Measurements from ENCODE around the gene NME5.

NME5 gene

DNA sequence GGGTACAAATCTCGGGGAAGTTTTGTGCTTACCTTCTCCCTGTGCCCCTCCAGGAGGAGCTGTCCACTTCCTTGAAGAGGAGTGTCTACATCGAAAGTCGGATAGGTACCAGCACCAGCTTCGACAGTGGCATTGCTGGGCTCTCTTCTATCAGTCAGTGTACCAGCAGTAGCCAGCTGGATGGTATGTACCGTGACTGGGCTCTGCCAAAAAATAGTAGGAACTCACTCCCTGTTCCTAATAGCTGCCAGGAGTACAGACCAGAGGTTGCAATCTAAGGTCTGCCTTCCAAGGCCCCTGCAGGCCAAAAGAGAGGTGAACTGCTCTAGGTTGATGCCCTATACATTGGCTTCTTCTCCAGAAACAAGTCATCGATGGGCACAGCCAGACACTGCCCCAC, 43.6 kb upstream of the NME5 start:
- TF ChIP-seq, protein P1, sequence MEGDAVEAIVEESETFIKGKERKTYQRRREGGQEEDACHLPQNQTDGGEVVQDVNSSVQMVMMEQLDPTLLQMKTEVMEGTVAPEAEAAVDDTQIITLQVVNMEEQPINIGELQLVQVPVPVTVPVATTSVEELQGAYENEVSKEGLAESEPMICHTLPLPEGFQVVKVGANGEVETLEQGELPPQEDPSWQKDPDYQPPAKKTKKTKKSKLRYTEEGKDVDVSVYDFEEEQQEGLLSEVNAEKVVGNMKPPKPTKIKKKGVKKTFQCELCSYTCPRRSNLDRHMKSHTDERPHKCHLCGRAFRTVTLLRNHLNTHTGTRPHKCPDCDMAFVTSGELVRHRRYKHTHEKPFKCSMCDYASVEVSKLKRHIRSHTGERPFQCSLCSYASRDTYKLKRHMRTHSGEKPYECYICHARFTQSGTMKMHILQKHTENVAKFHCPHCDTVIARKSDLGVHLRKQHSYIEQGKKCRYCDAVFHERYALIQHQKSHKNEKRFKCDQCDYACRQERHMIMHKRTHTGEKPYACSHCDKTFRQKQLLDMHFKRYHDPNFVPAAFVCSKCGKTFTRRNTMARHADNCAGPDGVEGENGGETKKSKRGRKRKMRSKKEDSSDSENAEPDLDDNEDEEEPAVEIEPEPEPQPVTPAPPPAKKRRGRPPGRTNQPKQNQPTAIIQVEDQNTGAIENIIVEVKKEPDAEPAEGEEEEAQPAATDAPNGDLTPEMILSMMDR (IDR thresholded peaks at IDR 0.05; ENCODE audit: borderline replicate concordance, extremely low read depth, low read length, poor library complexity, severe bottlenecking): no peak
- TF ChIP-seq EZH2 (IDR thresholded peaks at IDR 0.05; ENCODE audit: borderline replicate concordance, low read depth, low read length, severe bottlenecking): no peak
- DNase-seq: no peak
- Histone ChIP-seq H3K9ac (ENCODE audit: low read depth, low read length) (no peak overlapping the region), H3K36me3 (ENCODE audit: insufficient read depth, low read length) (peaks cover 71% of the 10 kb centered on the region), H3K27ac (ENCODE audit: low read length) (no peak overlapping the region), H2AFZ (ENCODE audit: low read depth, low read length) (no peak overlapping the region), H3K9me3 (ENCODE audit: insufficient read depth, low read length, severe bottlenecking) (no peaks in the 10 kb centered on the region), H3K4me3 (ENCODE audit: low read depth in 1 of 2, low read length in 2 of 2) (no peak overlapping the region), H3K79me2 (ENCODE audit: insufficient read depth, low read length) (peaks cover 38% of the 10 kb centered on the region), H3K4me1 (ENCODE audit: insufficient read depth, low read length) (peaks cover 20% of the 10 kb centered on the region), H3K27me3 (ENCODE audit: insufficient read depth, low read length, poor library complexity) (no peaks in the 10 kb centered on the region), H3K4me2 (ENCODE audit: insufficient read depth, low read length) (no peak overlapping the region), H4K20me1 (ENCODE audit: insufficient read depth, low read length) (peaks cover 11% of the 10 kb centered on the region; the same call in 1 of the 2 replicates)
- ATAC-seq (ENCODE audit: insufficient read depth, low read depth): no peak

DNA sequence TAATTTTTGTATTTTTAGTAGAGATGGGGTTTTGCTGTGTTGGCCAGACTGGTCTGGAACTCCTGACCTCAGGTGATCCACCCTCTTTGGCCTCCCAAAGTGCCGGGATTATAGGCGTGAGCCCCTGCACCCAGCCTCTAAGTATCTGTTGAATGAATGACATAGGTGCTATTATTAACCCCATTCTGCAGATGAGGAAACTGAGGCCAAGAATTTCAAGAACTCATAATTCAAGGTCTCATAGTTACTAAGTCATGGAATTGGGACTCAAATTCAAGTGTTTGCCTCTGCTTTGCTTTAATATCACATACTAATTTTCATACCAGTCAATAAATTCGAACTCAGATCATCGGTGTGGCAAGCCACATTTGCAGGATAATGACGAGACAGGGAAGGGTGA, 41.6 kb upstream of the NME5 start:
- Histone ChIP-seq H3K27me3 (ENCODE audit: insufficient read depth, low read length, poor library complexity) (no peaks in the 10 kb centered on the region), H3K4me3 (ENCODE audit: low read depth in 1 of 2, low read length in 2 of 2) (no peak overlapping the region), H2AFZ (ENCODE audit: low read depth, low read length) (no peak overlapping the region), H3K9me3 (ENCODE audit: insufficient read depth, low read length, severe bottlenecking) (no peaks in the 10 kb centered on the region), H3K36me3 (ENCODE audit: insufficient read depth, low read length) (peaks cover 68% of the 10 kb centered on the region), H3K79me2 (ENCODE audit: insufficient read depth, low read length) (peaks cover 58% of the 10 kb centered on the region), H3K4me1 (ENCODE audit: insufficient read depth, low read length) (peaks cover 40% of the 10 kb centered on the region), H3K9ac (ENCODE audit: low read depth, low read length) (peak overlapping the region; percentile 84; the same call in 1 of the 2 replicates), H3K4me2 (ENCODE audit: insufficient read depth, low read length) (peak overlapping the region; percentile 80), H3K27ac (ENCODE audit: low read length) (no peak overlapping the region), H4K20me1 (ENCODE audit: insufficient read depth, low read length) (peaks cover 14% of the 10 kb centered on the region; the same call in 1 of the 2 replicates)
- ATAC-seq (ENCODE audit: insufficient read depth, low read depth) (no peak), DNase-seq (no peak)
- no peak for TF ChIP-seq EZH2 (IDR thresholded peaks at IDR 0.05; ENCODE audit: borderline replicate concordance, low read depth, low read length, severe bottlenecking)

DNA sequence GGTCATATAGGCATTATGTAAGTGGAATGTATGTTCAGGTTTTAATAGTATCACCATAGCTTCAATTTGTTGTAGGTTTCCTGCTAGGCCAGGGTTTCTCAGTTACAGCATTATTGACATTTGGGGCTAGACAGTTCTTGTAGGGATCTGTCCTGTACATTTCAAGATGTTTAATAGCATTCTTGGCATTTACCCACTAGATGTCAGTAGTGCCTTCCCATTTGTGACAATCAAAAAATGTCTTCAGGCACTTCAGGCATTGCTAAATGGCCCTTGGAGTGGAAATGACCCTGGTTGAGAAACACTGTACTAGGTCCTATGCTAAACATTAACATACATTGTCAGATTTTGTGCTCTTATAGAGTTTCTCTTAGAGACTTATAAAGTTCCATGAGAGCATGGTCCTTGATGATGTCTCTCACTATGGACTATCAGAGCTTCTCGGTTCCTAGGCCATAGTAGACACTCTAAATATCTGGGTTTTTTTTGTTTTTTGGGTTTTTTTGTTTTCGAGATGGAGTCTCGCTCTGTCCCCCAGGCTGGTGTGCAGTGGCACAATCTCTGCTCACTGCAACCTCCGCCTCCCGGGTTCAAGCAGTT, 41.1 kb upstream of the NME5 start:
- Histone ChIP-seq H2AFZ (ENCODE audit: low read depth, low read length) (no peak overlapping the region), H3K36me3 (ENCODE audit: insufficient read depth, low read length) (peaks cover 68% of the 10 kb centered on the region), H3K27ac (ENCODE audit: low read length) (peak overlapping the region; percentile 98), H4K20me1 (ENCODE audit: insufficient read depth, low read length) (peaks cover 12% of the 10 kb centered on the region; the same call in 1 of the 2 replicates), H3K9ac (ENCODE audit: low read depth, low read length) (peak overlapping the region; percentile 84), H3K4me1 (ENCODE audit: insufficient read depth, low read length) (peaks cover 40% of the 10 kb centered on the region), H3K27me3 (ENCODE audit: insufficient read depth, low read length, poor library complexity) (no peaks in the 10 kb centered on the region), H3K4me2 (ENCODE audit: insufficient read depth, low read length) (peak overlapping the region; percentile 80), H3K9me3 (ENCODE audit: insufficient read depth, low read length, severe bottlenecking) (no peaks in the 10 kb centered on the region), H3K79me2 (ENCODE audit: insufficient read depth, low read length) (peaks cover 63% of the 10 kb centered on the region), H3K4me3 (ENCODE audit: low read depth in 1 of 2, low read length in 2 of 2) (peak overlapping the region; percentile 76 to 87; a peak in 3 of 4 replicates)
- ATAC-seq (ENCODE audit: insufficient read depth, low read depth): peak; percentile 38
- TF ChIP-seq, protein P1 (IDR thresholded peaks at IDR 0.05; ENCODE audit: borderline replicate concordance, extremely low read depth, low read length, poor library complexity, severe bottlenecking): peak; percentile 89
- TF ChIP-seq EZH2 (IDR thresholded peaks at IDR 0.05; ENCODE audit: borderline replicate concordance, low read depth, low read length, severe bottlenecking): no peak
- DNase-seq: peak; percentile 24

DNA sequence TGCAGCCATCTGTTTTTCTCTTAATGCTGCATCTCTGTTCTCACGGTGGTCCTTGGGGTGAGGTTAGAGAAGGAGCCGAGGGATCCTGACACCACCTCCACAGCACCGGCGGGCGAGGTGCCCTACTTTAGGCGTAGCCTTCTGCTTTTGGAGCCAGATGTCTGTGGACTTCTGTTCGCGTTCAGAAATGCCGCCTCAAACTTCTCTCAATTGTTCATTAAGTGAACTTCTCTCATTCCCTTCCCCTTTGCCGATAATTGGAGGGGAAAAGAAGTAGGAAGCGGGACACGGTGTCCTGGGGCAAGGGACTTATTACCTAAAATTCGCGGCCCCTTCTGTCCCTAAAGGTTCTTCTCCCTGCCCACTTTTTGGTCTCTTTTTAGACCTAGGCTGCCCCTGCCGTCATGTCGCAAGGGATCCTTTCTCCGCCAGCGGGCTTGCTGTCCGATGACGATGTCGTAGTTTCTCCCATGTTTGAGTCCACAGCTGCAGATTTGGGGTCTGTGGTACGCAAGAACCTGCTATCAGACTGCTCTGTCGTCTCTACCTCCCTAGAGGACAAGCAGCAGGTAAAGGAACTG, 40.1 kb upstream of the NME5 start:
- Histone ChIP-seq H3K9ac (ENCODE audit: low read depth, low read length) (peak overlapping the region; percentile 84), H3K9me3 (ENCODE audit: insufficient read depth, low read length, severe bottlenecking) (no peaks in the 10 kb centered on the region), H3K36me3 (ENCODE audit: insufficient read depth, low read length) (peaks cover 68% of the 10 kb centered on the region), H3K27me3 (ENCODE audit: insufficient read depth, low read length, poor library complexity) (no peaks in the 10 kb centered on the region), H3K79me2 (ENCODE audit: insufficient read depth, low read length) (peaks cover 70% of the 10 kb centered on the region), H2AFZ (ENCODE audit: low read depth, low read length) (peak overlapping the region; percentile 76), H3K4me3 (ENCODE audit: low read depth in 1 of 2, low read length in 2 of 2) (peak overlapping the region; percentile 76 to 87), H3K4me1 (ENCODE audit: insufficient read depth, low read length) (peaks cover 40% of the 10 kb centered on the region), H3K27ac (ENCODE audit: low read length) (peak overlapping the region; percentile 98), H4K20me1 (ENCODE audit: insufficient read depth, low read length) (peaks cover 12% of the 10 kb centered on the region; the same call in 1 of the 2 replicates), H3K4me2 (ENCODE audit: insufficient read depth, low read length) (peak overlapping the region; percentile 80)
- ATAC-seq (ENCODE audit: insufficient read depth, low read depth) (no peak; the same call in 2 of the 3 replicates), DNase-seq (peak; percentile 30)
- TF ChIP-seq, protein P1 (IDR thresholded peaks at IDR 0.05; ENCODE audit: borderline replicate concordance, extremely low read depth, low read length, poor library complexity, severe bottlenecking): no peak
- TF ChIP-seq EZH2 (IDR thresholded peaks at IDR 0.05; ENCODE audit: borderline replicate concordance, low read depth, low read length, severe bottlenecking): no peak

All from DND-41 (cell line).